ENCODE results near the gene KREMEN2.
"Not testable (repeated sequence)": the region's sequence is repeated elsewhere in the genome, so short reads cannot be mapped to it uniquely, and the experiment has no call there.

KREMEN2 gene, protein sequence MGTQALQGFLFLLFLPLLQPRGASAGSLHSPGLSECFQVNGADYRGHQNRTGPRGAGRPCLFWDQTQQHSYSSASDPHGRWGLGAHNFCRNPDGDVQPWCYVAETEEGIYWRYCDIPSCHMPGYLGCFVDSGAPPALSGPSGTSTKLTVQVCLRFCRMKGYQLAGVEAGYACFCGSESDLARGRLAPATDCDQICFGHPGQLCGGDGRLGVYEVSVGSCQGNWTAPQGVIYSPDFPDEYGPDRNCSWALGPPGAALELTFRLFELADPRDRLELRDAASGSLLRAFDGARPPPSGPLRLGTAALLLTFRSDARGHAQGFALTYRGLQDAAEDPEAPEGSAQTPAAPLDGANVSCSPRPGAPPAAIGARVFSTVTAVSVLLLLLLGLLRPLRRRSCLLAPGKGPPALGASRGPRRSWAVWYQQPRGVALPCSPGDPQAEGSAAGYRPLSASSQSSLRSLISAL

DNA sequence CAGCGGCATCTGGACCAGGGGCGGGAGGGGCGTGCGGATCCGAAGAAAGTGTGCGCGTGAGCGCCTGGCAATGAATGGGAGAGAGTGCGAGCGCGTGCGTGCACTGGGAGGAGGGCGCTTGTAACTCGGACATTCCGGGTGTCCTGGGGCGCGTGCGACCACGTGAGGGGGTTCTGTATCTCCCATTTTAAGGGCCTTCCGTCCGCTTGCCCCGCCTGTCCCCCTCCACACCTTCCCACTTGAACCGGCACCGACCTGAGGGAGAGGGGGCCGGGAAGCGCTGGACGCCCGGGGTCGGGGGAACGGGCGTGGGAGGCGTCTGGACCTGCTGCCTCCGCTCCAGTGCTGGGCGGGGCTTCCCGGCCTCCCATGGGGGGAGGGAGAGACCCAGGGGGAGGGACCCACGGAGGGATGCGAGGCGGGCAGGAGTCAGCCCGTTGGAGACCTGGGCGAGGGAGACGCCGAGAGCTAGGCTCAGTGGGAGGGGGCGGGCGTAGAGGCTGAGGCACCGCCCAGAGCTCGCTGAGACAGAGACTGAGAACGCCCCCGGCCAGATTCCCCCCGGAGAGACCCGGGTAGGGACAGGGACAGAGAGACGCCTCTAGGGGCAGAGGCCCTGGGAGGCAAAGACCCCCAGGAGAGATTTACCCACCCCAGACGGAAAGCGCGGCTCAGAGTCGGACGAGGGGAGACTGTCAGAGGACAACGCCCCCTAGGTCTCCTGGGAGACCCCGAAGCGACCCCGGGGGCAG is at the start of gene KREMEN2:
Gene KREMEN2, plus strand, starts transcription at position 553 of the 752 bp plus-strand sequence. CDS start 246 bp downstream, outside the sequence.
- DNase-seq, result no peak

- no peak for DNase-seq
These were observed 48.7 kb upstream of the KREMEN2 start for GRCh38 chr16:2915196-2915929.

DNA sequence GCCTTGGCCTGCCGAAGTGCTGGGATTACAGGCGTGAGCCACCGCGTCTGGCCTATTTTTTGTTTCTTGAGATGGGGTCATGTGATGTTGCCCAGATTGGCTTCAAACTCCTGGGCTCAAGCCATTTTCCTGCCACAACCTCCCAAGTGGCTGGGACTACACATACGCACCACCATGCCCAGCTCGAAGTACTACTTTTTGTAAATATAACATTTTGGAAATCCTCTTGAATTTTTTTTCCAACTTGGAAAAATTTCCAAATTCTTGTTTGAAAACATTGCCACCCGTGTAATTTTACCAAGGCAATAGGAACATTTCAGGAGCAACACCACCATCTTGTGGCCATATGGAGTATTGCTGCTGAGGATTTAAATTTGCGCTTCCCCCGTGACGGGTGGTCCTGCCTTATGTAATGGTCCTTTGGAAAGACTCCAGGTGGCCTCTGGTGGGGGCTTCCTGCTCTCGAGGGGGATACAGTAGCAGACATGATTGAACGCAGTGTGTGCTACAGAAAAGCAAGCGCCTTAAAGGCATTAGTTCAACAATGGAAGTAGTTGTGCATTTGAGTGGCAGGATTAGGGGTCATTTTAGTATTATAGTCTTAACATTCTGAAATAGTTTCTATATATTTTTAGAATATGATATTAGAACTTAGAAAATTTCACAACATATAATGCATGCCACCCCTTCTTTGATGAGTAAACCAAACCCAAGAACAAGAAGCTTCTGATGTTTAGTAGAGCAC is 44.4 kb upstream of the KREMEN2 start:
- DNase-seq, result peak; percentile 77

- no peak for DNase-seq
These were observed 40.6 kb upstream of the KREMEN2 start for GRCh38 chr16:2923481-2923880.

DNA sequence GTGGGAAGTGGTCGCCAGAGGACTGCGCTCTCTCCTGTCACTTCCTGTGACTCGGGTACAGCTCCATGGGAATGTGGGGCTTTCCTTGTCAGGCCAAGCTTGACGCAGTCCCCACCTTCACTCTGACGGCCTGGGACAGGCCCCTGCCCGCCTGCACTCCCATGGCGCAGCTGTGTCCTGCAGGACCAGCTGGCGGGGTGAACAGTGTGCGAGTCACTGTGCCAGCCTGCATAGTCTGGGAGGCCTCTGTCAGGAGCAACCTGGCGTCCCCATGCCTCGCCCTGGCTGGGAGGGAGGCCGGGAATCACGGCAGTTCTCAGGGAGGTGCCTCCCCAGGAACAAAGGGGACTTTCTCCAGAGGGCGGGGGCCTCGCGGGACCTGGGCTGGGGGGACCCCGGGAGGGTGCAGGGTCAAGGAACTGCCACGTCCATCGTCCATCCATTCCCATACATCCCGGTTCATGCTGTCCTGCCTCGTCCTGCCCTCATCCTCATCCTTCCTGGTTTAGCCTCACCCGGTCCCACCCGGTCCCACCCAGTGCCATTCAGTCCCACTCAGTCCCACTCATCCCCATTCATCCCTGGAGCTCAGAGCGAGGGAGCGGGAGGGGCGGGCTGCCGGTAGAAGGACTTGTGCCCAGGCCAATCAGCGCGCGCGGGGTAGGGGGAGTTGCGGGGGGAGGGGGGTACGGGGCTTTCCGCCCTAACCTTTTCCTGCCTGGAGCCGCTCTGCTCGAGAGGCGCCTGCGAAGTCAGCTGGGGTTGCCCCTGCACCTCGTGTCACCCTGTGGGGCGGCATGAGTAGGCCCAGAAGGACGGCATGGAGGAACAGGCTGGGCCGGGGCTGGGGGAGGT is 38.9 kb upstream of the KREMEN2 start:
- no peak for DNase-seq

DNA sequence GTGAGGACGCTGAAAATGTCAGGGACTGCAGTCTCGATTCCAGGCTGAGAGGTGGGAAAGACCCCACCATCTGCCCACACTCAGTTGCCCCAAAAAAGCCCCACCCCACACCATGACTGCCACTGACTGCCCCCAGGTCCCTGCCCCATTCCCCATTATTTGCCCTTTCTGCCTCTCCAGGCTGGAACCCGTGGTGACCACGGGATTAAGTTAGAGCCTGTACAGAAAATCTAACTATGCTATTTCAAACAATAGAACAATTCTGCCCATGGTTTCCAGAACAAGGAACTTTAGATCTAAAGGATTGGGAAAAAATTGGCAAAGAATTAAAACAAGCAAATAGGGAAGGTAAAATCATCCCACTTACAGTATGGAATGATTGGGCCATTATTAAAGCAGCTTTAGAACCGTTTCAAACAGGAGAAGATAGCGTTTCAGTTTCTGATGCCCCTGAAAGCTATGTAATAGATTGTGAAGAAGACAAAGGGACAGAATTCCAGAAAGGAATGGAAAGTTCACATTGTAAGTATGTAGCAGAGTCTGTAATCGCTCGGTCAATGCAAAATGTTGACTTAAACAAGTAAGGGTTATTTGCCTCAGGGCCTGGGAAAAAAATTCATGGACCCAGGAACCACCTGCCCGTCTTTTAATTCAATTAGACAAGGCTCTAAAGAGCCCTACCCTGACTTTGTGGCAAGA is 38.0 kb upstream of the KREMEN2 start:
- no peak for DNase-seq

DNA sequence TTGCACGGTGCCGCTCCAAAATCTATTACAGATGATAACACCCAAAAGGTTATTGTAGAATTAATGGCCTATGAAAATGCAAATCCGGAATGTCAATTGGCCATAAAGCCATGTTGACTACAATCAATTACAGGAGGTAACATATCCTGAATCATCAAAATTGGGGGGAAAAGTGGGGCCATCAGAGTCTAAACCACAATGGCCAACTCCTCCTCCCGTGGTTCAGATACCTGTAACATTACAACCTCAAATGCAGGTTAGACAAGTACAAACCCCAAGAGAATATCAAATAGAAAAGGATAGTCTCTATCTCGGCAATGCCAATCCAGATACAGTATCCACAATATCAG is 37.5 kb upstream of the KREMEN2 start:
- no peak for DNase-seq

- DNase-seq, result peak; percentile 90
These were observed 36.9 kb upstream of the KREMEN2 start for GRCh38 chr16:2927010-2927646.

- DNase-seq, result not testable (repeated sequence)
These were observed 35.9 kb upstream of the KREMEN2 start for GRCh38 chr16:2928151-2928550.

DNA sequence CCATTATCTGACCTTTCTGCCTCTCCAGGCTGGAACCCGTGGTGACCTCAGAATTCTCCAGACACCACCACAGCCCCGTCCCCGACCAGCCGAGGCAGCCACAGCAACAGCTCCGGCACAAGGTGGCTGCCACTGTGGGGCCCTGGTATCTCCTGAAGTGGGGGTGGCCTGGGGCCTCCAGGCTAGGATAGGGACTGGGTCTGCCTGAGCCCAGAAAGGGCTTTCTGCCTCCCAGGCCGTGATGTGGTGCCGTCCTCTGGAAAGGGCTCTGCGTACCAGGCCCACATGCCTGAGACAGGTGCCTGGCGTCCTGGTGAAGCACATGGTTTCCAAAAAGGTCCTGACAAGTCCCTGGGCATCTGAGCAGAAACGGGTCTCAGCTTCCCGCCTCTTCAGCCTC is 35.3 kb upstream of the KREMEN2 start:
- no peak for DNase-seq

GRCh38 chr16:2929693-2930092 is 34.4 kb upstream of the KREMEN2 start:
- DNase-seq, result no peak

- no peak for DNase-seq
These were observed 33.8 kb upstream of the KREMEN2 start for GRCh38 chr16:2930236-2930635.

DNA sequence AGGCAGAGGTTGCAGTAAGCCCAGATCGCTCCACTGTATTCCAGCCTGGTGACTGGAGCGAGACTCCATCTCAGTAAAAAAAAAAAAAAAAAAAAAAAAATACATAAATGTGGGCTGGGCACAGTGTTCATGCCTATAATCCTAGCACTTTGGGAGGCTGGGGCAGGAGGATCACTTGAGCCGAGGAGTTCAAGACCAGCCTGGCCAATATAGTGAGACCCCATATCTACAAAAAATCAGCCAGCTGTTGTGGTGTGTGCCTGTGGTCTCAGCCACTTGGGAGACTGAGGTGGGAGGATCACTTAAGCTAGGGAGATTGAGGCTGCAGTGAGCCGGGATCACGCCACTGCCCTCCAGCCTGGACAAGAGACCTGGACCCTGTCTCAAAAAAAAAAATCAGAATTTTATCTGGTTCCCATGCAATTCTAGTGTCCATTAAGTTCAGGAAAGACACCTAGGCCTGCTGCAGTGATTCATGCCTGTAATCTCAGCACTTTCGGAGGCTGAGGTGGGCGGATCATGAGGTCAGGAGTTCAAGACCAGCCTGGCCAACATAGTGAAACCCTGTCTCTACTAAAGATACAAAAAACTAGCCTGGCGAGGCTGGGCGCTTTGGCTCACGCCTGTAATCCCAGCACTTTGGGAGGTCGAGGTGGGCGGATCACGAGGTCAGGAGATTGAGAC is 32.7 kb upstream of the KREMEN2 start:
- not testable (repeated sequence) for DNase-seq

- no peak for DNase-seq
These were observed 30.9 kb upstream of the KREMEN2 start for GRCh38 chr16:2933136-2933535.

DNA sequence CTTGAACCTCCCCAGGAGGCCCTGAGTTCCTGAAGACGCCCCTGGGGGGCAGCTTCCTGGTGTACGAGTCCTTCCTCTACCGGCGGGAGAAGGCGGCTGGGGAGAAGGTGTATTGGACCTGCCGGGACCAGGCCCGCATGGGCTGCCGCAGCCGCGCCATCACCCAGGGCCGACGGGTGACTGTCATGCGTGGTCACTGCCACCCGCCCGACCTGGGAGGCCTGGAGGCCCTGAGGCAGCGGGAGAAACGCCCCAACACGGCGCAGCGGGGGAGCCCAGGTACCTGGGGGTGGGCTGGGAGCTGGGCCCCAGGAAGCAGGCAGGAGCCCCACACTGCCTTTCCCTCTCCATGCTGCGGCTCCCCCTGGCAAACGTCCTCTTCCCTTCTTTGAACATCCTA is 30.4 kb upstream of the KREMEN2 start:
- DNase-seq, result no peak

- DNase-seq, result no peak
These were observed 29.6 kb upstream of the KREMEN2 start for GRCh38 chr16:2934450-2934849.

- DNase-seq, result no peak
These were observed 27.6 kb upstream of the KREMEN2 start for GRCh38 chr16:2936436-2937011.

DNA sequence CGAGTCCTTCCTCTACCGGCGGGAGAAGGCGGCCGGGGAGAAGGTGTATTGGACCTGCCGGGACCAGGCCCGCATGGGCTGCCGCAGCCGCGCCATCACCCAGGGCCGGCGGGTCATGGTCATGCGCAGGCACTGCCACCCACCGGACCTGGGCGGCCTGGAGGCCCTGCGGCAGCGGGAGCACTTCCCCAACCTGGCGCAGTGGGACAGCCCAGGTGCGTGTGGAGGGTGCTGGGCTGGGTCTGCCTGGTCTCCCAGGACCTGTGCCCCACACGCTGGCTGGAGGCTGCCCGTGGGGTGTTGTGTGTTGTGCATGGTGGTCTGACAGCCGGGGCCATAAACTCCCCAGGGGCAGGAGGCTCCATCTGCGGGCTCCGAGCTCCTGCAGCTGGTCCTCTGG is 26.9 kb upstream of the KREMEN2 start:
- no peak for DNase-seq

DNA sequence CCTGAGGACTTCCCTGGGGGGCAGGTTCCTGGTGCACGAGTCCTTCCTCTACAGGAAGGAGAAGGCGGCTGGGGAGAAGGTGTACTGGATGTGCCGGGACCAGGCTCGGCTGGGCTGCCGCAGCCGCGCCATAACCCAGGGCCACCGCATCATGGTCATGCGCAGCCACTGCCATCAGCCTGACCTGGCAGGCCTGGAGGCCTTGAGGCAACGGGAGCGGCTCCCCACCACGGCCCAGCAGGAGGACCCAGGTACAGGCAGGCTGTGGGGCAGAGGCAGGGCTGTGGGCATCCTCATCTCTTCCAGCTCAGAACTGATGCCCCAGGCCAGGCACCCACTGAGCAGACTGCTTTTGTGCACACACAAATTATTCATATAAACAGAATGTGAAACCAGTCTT is 25.9 kb upstream of the KREMEN2 start:
- no peak for DNase-seq

DNA sequence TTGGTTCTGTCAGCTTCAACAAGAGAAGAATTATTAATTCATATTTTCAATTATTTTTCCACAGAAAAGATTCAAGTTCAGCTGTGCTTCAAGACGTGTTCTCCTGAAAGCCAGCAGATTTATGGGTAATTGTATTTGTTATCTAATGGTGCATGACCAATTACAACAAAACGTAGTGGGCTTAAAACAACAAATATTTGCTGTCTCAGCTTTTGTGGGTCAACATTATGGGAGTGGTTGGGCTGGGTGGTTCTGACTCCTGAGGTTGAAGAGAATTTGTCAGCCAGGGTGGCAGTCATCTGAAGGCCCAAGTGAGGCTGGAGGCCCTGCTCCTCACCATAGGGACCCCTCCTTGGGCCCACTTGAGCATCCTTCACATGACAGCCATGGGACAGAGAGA is 24.1 kb upstream of the KREMEN2 start:
- no peak for DNase-seq

Data from CD4-positive, alpha-beta T cell treated with Interleukin-12 subunit alpha and Interleukin-12 subunit beta, for 1 hour (primary cell).